Uterus (tissue), 4 donors: ENCODE results near the gene FH. TPM values are rescaled to one million over a fixed set of nuclear protein-coding genes. Genes with fewer than 3 reads are reported as not detected.

Source experiments
- DNase-seq, 2 donors: peaks; one replicate each; pipeline ENCODE4 v3.0.0-alpha.2; 2019 to 2020
- H3K27ac ChIP-seq, 2 donors: fragments of 200-600 bp; sonication (generic); 1 replicate in 1 of 2; 2 replicates in 1 of 2; pipeline ENCODE4 v1.5.1; 2016 to 2018
- H3K27me3 ChIP-seq, 2 donors: fragments of 200-600 bp; sonication (generic); one replicate each; pipeline ENCODE4 v1.5.1; 2018 to 2019; ENCODE audit warnings: control low read depth in 1 of 2
- H3K36me3 ChIP-seq, 2 donors: fragments of 200-600 bp; sonication (generic); one replicate each; pipeline ENCODE4 v1.5.1; 2019; ENCODE audit warnings: control low read depth in 1 of 2
- H3K4me1 ChIP-seq, 2 donors: fragments of 200-600 bp; sonication (generic); one replicate each; pipeline ENCODE4 v1.5.1; 2018 to 2019; ENCODE audit warnings: control low read depth in 1 of 2
- H3K4me3 ChIP-seq, 2 donors: fragments of 200-600 bp; sonication (generic); 1 replicate in 1 of 2; 2 replicates in 1 of 2; pipeline ENCODE4 v1.5.1; 2018 to 2019; ENCODE audit warnings: mild to moderate bottlenecking in 1 of 2
- H3K9me3 ChIP-seq, 2 donors: fragments of 200-600 bp; sonication (generic); one replicate each; pipeline ENCODE4 v1.5.1; 2019; ENCODE audit warnings: control low read depth in 1 of 2
- CTCF ChIP-seq, 4 experiments: fragments of 200-600 bp in 2 of 4; fragments of 450-650 bp in 2 of 4; sonication (generic) in 2 of 4; IDR thresholded peaks; one replicate each; pipeline ENCODE4 v1.5.1; 2016 to 2019; ENCODE audit warnings: antibody characterized with exemption in 4 of 4, mild to moderate bottlenecking in 2 of 4, moderate library complexity in 1 of 4
- POLR2A ChIP-seq, 2 donors: fragments of 450-650 bp; IDR thresholded peaks; one replicate each; pipeline ENCODE4 v1.6.1; 2016; ENCODE audit warnings: antibody characterized with exemption in 2 of 2, mild to moderate bottlenecking in 1 of 2, moderate library complexity in 1 of 2
- intact Hi-C: fragments of 100-400 bp; cut with DNase I; formaldehyde crosslinking; loops from one replicate; pipeline ENCODE4 v1.15.1; 2023; ENCODE audit warnings: low total_unique reads
- total RNA-seq, 4 donors: library from RNA; depleted of rRNA in 3 of 4; stranded (reverse); fragments of >200 nt in 3 of 4; gene quantifications; one replicate each; pipeline versions ENCODE4 v1.1.0 to v1.2.4, GENCODE V29; 2014 to 2023
- donor health status: DM: yes; HTN: yes; CAD: no.

Gene FH
- total RNA-seq, 4 donors from 2014 or later, result 11.8 to 48.5 (median 43.5) TPM

- Histone ChIP-seq H3K27me3 (no peaks in the 10 kb centered on the region), H3K27ac (no peak overlapping the region), H3K4me1 (no peaks in the 10 kb centered on the region), H3K4me3 (no peak overlapping the region), H3K36me3 (no peaks in the 10 kb centered on the region), H3K9me3 (no peaks in the 10 kb centered on the region)
- intact Hi-C loops, result no loop called here
- DNase-seq, result no peak
- TF ChIP-seq POLR2A (IDR thresholded peaks at IDR 0.05) (no peak), CTCF (IDR thresholded peaks at IDR 0.05) (no peak)
Observed at GRCh38 chr1:241482761-241483250, 36.7 kb downstream of the FH start.

- no peaks in the 10 kb centered on the region for H3K36me3 ChIP-seq
- intact Hi-C loops, result no loop called here
- no peak overlapping the region for H3K27ac ChIP-seq
- no peaks in the 10 kb centered on the region for H3K9me3 ChIP-seq
- no peak overlapping the region for H3K4me3 ChIP-seq
- DNase-seq, result no peak
- TF ChIP-seq POLR2A (IDR thresholded peaks at IDR 0.05) (no peak), CTCF (IDR thresholded peaks at IDR 0.05) (no peak)
- H3K27me3 ChIP-seq, result no peaks in the 10 kb centered on the region
- no peaks in the 10 kb centered on the region for H3K4me1 ChIP-seq
Observed at GRCh38 chr1:241479294-241479693, 40.3 kb downstream of the FH start.

GRCh38 chr1:241475671-241476070 lies 43.9 kb downstream of the FH start:
- H3K4me1 ChIP-seq, result no peaks in the 10 kb centered on the region
- no peak overlapping the region for H3K27ac ChIP-seq
- no peaks in the 10 kb centered on the region for H3K27me3 ChIP-seq
- intact Hi-C loops, result no loop called here
- TF ChIP-seq CTCF (IDR thresholded peaks at IDR 0.05) (no peak), POLR2A (IDR thresholded peaks at IDR 0.05) (no peak)
- DNase-seq, result no peak
- no peaks in the 10 kb centered on the region for H3K36me3 ChIP-seq
- H3K4me3 ChIP-seq, result no peak overlapping the region
- H3K9me3 ChIP-seq, result no peaks in the 10 kb centered on the region

GRCh38 chr1:241473026-241473425 lies 46.5 kb downstream of the FH start:
- Histone ChIP-seq H3K4me3 (no peak overlapping the region), H3K27me3 (no peaks in the 10 kb centered on the region), H3K4me1 (no peaks in the 10 kb centered on the region), H3K36me3 (no peaks in the 10 kb centered on the region), H3K9me3 (no peaks in the 10 kb centered on the region), H3K27ac (no peak overlapping the region)
- DNase-seq, result no peak
- TF ChIP-seq CTCF (IDR thresholded peaks at IDR 0.05) (no peak), POLR2A (IDR thresholded peaks at IDR 0.05) (no peak)
- intact Hi-C loops, result no loop called here

GRCh38 chr1:241470908-241471590 lies 48.5 kb downstream of the FH start:
- H3K36me3 ChIP-seq, result no peaks in the 10 kb centered on the region
- TF ChIP-seq CTCF (IDR thresholded peaks at IDR 0.05) (no peak), POLR2A (IDR thresholded peaks at IDR 0.05) (no peak)
- H3K9me3 ChIP-seq, result no peaks in the 10 kb centered on the region
- no peak for DNase-seq
- no peaks in the 10 kb centered on the region for H3K4me1 ChIP-seq
- H3K4me3 ChIP-seq, result no peak overlapping the region
- no peaks in the 10 kb centered on the region for H3K27me3 ChIP-seq
- intact Hi-C loops, result no loop called here
- H3K27ac ChIP-seq, result no peak overlapping the region
